H1 (cell line): ENCODE data around the gene MBD5. TPM values are rescaled to one million over a fixed set of nuclear protein-coding genes. Genes with fewer than 3 reads are reported as not detected.

Source experiments
- CTCF ChIA-PET: fragments of 300-600 bp; sonication (Branson Sonifier 250); formaldehyde crosslinking; loops from one replicate; lab custom pipeline; 2021; ENCODE audit not compliant: partially characterized antibody; lab: Charles Lee
- POLR2A ChIA-PET: fragments of 300-600 bp; sonication (Branson Sonifier 250); formaldehyde crosslinking; loops from one replicate; lab custom pipeline; 2021; ENCODE audit warnings: inconsistent platforms; ENCODE audit not compliant: partially characterized antibody; lab: Charles Lee
- DNase-seq, 2 experiments: peaks; one replicate each; pipeline versions ENCODE4 v3.0.0 to v3.0.0-alpha.2; 2010 to 2022; ENCODE audit warnings: low spot score in 2 of 2, low read depth in 1 of 2, mixed read lengths in 1 of 2
- FAIRE-seq: peaks from 2 replicates; lab custom pipeline; 2011; peaks lifted over from hg19 to GRCh38; lab: Jason Lieb, UNC
- H2AFZ ChIP-seq: 2 replicates; pipeline ENCODE4 v1.8.1; 2012; ENCODE audit warnings: low read length, inconsistent platforms
- H2AK5ac ChIP-seq: 2 replicates; pipeline ENCODE4 v1.6.1; 2013; ENCODE audit warnings: low read depth, low read length
- H2BK120ac ChIP-seq: replicated peaks from 2 replicates; pipeline ENCODE3; 2013; ENCODE audit warnings: low read depth, low read length, inconsistent platforms
- H2BK12ac ChIP-seq: 2 replicates; pipeline ENCODE4 v1.6.1; 2013; ENCODE audit warnings: low read depth, low read length
- H2BK15ac ChIP-seq: 2 replicates; pipeline ENCODE4 v1.6.1; 2013; ENCODE audit warnings: low read length
- H2BK20ac ChIP-seq: 2 replicates; pipeline ENCODE4 v1.6.1; 2013; ENCODE audit warnings: low read length
- H2BK5ac ChIP-seq: 2 replicates; pipeline ENCODE4 v1.6.1; 2013; ENCODE audit warnings: low read depth, low read length
- H3K14ac ChIP-seq: 2 replicates; pipeline ENCODE4 v1.6.1; 2013; ENCODE audit warnings: inconsistent platforms; ENCODE audit not compliant: insufficient read length
- H3K18ac ChIP-seq: 2 replicates; pipeline ENCODE4 v1.6.1; 2013; ENCODE audit warnings: low read length; ENCODE audit errors: extremely low read depth
- H3K23ac ChIP-seq: 2 replicates; pipeline ENCODE4 v1.6.1; 2013; ENCODE audit warnings: inconsistent platforms; ENCODE audit not compliant: insufficient read length
- H3K23me2 ChIP-seq: 2 replicates; pipeline ENCODE4 v1.6.1; 2013; ENCODE audit warnings: low read depth, low read length
- H3K27ac ChIP-seq: 2 replicates; pipeline ENCODE4 v1.6.1; 2011; ENCODE audit warnings: low read depth, low read length, inconsistent platforms
- H3K27me3 ChIP-seq, 4 experiments: replicated peaks in 1 of 4; 1 replicate in 1 of 4; 2 replicates in 3 of 4; pipeline versions ENCODE4 v1.6.1 to v1.8.1; 2011 to 2013; ENCODE audit warnings: low read length in 3 of 4, mild to moderate bottlenecking in 3 of 4, inconsistent platforms in 2 of 4, mixed read lengths in 2 of 4, moderate library complexity in 1 of 4; ENCODE audit not compliant: control insufficient read depth in 3 of 4, insufficient read depth in 3 of 4; ENCODE audit errors: extremely low read depth in 1 of 4
- H3K36me3 ChIP-seq, 4 experiments: 2 replicates each; pipeline versions ENCODE4 v1.6.1 to v1.8.1; 2011 to 2013; ENCODE audit warnings: mild to moderate bottlenecking in 4 of 4, low read length in 3 of 4, moderate library complexity in 2 of 4, control low read depth in 1 of 4, inconsistent platforms in 1 of 4; ENCODE audit not compliant: insufficient read depth in 4 of 4, control insufficient read depth in 2 of 4
- H3K4ac ChIP-seq: replicated peaks from 2 replicates; pipeline ENCODE3; 2013; ENCODE audit warnings: low read length, low read depth, mixed read lengths, inconsistent platforms; ENCODE audit not compliant: insufficient read length
- H3K4me1 ChIP-seq, 4 experiments: replicated peaks in 1 of 4; 1 replicate in 1 of 4; 2 replicates in 3 of 4; pipeline versions ENCODE4 v1.6.1 to v1.8.1; 2011 to 2013; ENCODE audit warnings: low read length in 3 of 4, inconsistent platforms in 2 of 4, mixed read lengths in 1 of 4; ENCODE audit not compliant: insufficient read depth in 4 of 4, control insufficient read depth in 3 of 4
- H3K4me2 ChIP-seq, 2 experiments: 2 replicates each; pipeline versions ENCODE4 v1.6.1 to v1.8.1; 2011 to 2013; ENCODE audit warnings: low read depth in 2 of 2, low read length in 2 of 2, control low read depth in 1 of 2, inconsistent platforms in 1 of 2, mild to moderate bottlenecking in 1 of 2; ENCODE audit not compliant: insufficient read depth in 1 of 2
- H3K4me3 ChIP-seq, 4 experiments: fragments of 200-600, 300-600 bp in 1 of 4; sonication (generic), shearing (Covaris generic), sonication (Bioruptor Twin) in 1 of 4; 2 replicates each; pipeline versions ENCODE4 v1.5.1 to v1.8.1; 2011 to 2016; ENCODE audit warnings: low read length in 4 of 4, low read depth in 3 of 4, control low read depth in 2 of 4, inconsistent platforms in 2 of 4, mild to moderate bottlenecking in 2 of 4, mixed read lengths in 1 of 4, moderate library complexity in 1 of 4; ENCODE audit not compliant: insufficient read depth in 2 of 4; ENCODE audit errors: extremely low read depth in 1 of 4
- H3K56ac ChIP-seq: replicated peaks from 2 replicates; pipeline ENCODE3; 2013; ENCODE audit warnings: low read depth, mild to moderate bottlenecking, mixed read lengths, low read length, inconsistent platforms; ENCODE audit not compliant: insufficient read length
- H3K79me1 ChIP-seq: 2 replicates; pipeline ENCODE4 v1.6.1; 2013; ENCODE audit warnings: low read depth, low read length, control low read depth
- H3K79me2 ChIP-seq, 2 experiments: 2 replicates each; pipeline versions ENCODE4 v1.6.1 to v1.8.1; 2012 to 2013; ENCODE audit warnings: low read length in 2 of 2, mild to moderate bottlenecking in 2 of 2, inconsistent platforms in 1 of 2; ENCODE audit not compliant: insufficient read depth in 2 of 2, control insufficient read depth in 1 of 2
- H3K9ac ChIP-seq, 4 experiments: replicated peaks in 1 of 4; 1 replicate in 1 of 4; 2 replicates in 3 of 4; pipeline versions ENCODE4 v1.6.1 to v1.8.1; 2011 to 2013; ENCODE audit warnings: low read depth in 3 of 4, low read length in 3 of 4, control low read depth in 2 of 4, mild to moderate bottlenecking in 2 of 4, moderate library complexity in 2 of 4, inconsistent platforms in 1 of 4; ENCODE audit errors: extremely low read depth in 1 of 4
- H3K9me3 ChIP-seq, 2 experiments: 2 replicates each; pipeline versions ENCODE4 v1.6.1 to v1.8.1; 2012 to 2013; ENCODE audit warnings: mild to moderate bottlenecking in 2 of 2, moderate library complexity in 2 of 2, control low read depth in 1 of 2, inconsistent platforms in 1 of 2, low read depth in 1 of 2, low read length in 1 of 2, mixed read lengths in 1 of 2; ENCODE audit not compliant: insufficient read depth in 2 of 2
- H4K20me1 ChIP-seq, 2 experiments: replicated peaks in 1 of 2; 2 replicates each; pipeline versions ENCODE3 to v1.8.1; 2011 to 2013; ENCODE audit warnings: inconsistent platforms in 2 of 2, low read length in 2 of 2, mild to moderate bottlenecking in 1 of 2; ENCODE audit not compliant: insufficient read depth in 2 of 2, control insufficient read depth in 1 of 2
- H4K5ac ChIP-seq: 2 replicates; pipeline ENCODE4 v1.6.1; 2013; ENCODE audit warnings: low read length, low read depth, mixed read lengths, inconsistent platforms; ENCODE audit not compliant: insufficient read length
- H4K8ac ChIP-seq: 2 replicates; pipeline ENCODE4 v1.8.0; 2013; ENCODE audit warnings: mild to moderate bottlenecking, moderate library complexity, low read length, inconsistent platforms; ENCODE audit not compliant: insufficient read depth; ENCODE audit errors: extremely low read depth
- H4K91ac ChIP-seq: replicated peaks from 2 replicates; pipeline ENCODE3; 2013; ENCODE audit warnings: low read length, mixed read lengths, inconsistent platforms; ENCODE audit not compliant: insufficient read length
- ATF2 ChIP-seq: IDR thresholded peaks from 2 replicates; pipeline ENCODE4 v1.6.1; 2012; ENCODE audit warnings: low read length, inconsistent platforms
- CBX5 ChIP-seq: fragments of 300-800, 300-1000 bp; sonication (generic); IDR thresholded peaks from 2 replicates; pipeline ENCODE4 v1.7.1; 2016; ENCODE audit warnings: antibody characterized with exemption, low read length, low read depth
- EP300 ChIP-seq, 2 experiments: IDR thresholded peaks; 1 replicate in 1 of 2; 2 replicates in 1 of 2; pipeline ENCODE4 v1.6.1; 2011 to 2012; ENCODE audit warnings: low read depth in 2 of 2, low read length in 2 of 2, mild to moderate bottlenecking in 2 of 2, borderline replicate concordance in 1 of 2, inconsistent platforms in 1 of 2, moderate library complexity in 1 of 2
- EZH2 ChIP-seq: fragments of 200-600 bp; sonication (generic); IDR thresholded peaks from 2 replicates; pipeline ENCODE4 v1.7.1; 2012; ENCODE audit warnings: low read depth, mild to moderate bottlenecking, moderate library complexity, low read length, inconsistent platforms; ENCODE audit not compliant: severe bottlenecking
- HDAC6 ChIP-seq: IDR thresholded peaks from one replicate; pipeline ENCODE4 v1.7.1; 2012; ENCODE audit warnings: low read depth, mild to moderate bottlenecking, inconsistent platforms, low read length, moderate library complexity
- JUND ChIP-seq: IDR thresholded peaks from 2 replicates; pipeline ENCODE4 v1.6.1; 2011; ENCODE audit warnings: mild to moderate bottlenecking, improper control_type of control experiment, low read length
- SUZ12 ChIP-seq: fragments of 200-600 bp; sonication (generic); IDR thresholded peaks from 2 replicates; pipeline ENCODE4 v1.6.1; 2012; ENCODE audit warnings: mild to moderate bottlenecking, inconsistent platforms, low read length, moderate library complexity, mixed read lengths
- WGBS, 2 experiments: shearing (Covaris generic) in 1 of 2; methylation state at CpG; one replicate each; pipeline versions ENCODE4 v1.1.6 to v1.1.7; 2013 to 2015; ENCODE audit warnings: low lambda C conversion rate in 2 of 2, mixed read lengths in 2 of 2, inconsistent platforms in 1 of 2, low coverage in 1 of 2, missing lambda C conversion rate in 1 of 2; ENCODE audit not compliant: insufficient replicate concordance in 2 of 2, insufficient coverage in 1 of 2, insufficient read length in 1 of 2; ENCODE audit errors: extremely low coverage in 1 of 2, missing lambda C conversion rate in 1 of 2; 5-methylcytosine and 5-hydroxymethylcytosine counted together
- polyA plus RNA-seq, 7 experiments: library from polyadenylated mRNA; depleted of rRNA in 3 of 7; stranded (reverse) in 5 of 7; unstranded in 2 of 7; fragments of >200 nt in 5 of 7; fragments of 200-250 nt in 2 of 7; gene quantifications; 1 replicate in 5 of 7; 2 replicates in 1 of 7; 4 replicates in 1 of 7; pipeline versions ENCODE4 v1.2.1 to v1.2.3, GENCODE V29; 2011 to 2013; ENCODE audit warnings: missing spikeins in 2 of 7, mixed read lengths in 2 of 7
- total RNA-seq: library from RNA; stranded (reverse); fragmentation: NEBNext Ultra II Directional; extraction: Animal tissue kit (Norgen Biotek cat#: 25700); gene quantifications from 2 replicates; pipeline ENCODE4 v1.2.1, GENCODE V29; 2021

Gene MBD5
- total and polyA plus RNA-seq, 2 of the 8 experiments (the other 6 are each of a cell fraction or from before 2014, with no cell fraction given): 9.7 to 29.4 TPM

DNA sequence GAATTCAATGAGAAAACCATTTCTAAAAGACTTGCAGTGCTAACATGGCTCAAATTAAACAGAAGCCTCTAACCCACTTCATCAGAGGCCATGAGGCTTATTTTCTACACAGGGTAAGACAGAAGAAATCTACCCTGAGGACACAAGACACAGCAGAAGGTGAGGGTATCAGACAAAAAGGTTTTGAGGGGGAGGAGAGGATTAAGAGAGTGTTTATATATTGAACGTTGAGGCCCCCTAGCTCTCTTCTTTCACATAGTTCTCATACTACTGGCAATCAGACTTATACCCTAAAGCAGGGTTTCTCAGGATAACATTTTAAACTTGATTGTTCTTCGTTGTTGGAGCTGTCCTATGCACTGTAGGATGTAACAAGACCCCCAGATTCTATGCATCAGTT lies 21.8 kb upstream of the MBD5 start:
- H3K27ac ChIP-seq: no peak overlapping the region
- H2AFZ ChIP-seq: no peak overlapping the region
- H3K36me3 ChIP-seq: peaks cover 0 to 6% (median 2%) of the 10 kb centered on the region in 4 experiments; a peak in 3 of 8 replicates
- DNase-seq (no peak), FAIRE-seq (no peak)
- no peak overlapping the region for H3K23ac ChIP-seq
- H3K4me1 ChIP-seq: peaks cover 0 to 7% (median 0%) of the 10 kb centered on the region in 4 experiments; a peak in 1 of 7 replicates
- no peak overlapping the region for H3K9ac ChIP-seq
- peaks cover 5% of the 10 kb centered on the region; the same call in 1 of the 2 replicates for H3K79me1 ChIP-seq
- H4K5ac ChIP-seq: no peak overlapping the region
- no peaks in the 10 kb centered on the region for H4K20me1 ChIP-seq
- peaks cover 3 to 92% of the 10 kb centered on the region in 2 experiments for H3K79me2 ChIP-seq
- no peak overlapping the region for H2BK15ac ChIP-seq
- 75% methylated on average over 2 of the region's 2 CpGs; no CpG with 5 or more reads in 1 of the 2 experiments for WGBS, 2 experiments
- H4K91ac ChIP-seq: no peak overlapping the region
- H3K4me2 ChIP-seq: no peak overlapping the region
- no peak overlapping the region for H3K14ac ChIP-seq
- no peak overlapping the region for H2AK5ac ChIP-seq
- H2BK120ac ChIP-seq: no peak overlapping the region
- no peak overlapping the region for H3K18ac ChIP-seq
- CTCF ChIA-PET: interaction anchor here (1.4 to 3.8 kb wide), 2 partner anchors 9 to 21 kb away, joined by 5 to 15 read pairs; partner anchors contain the start of genes MBD5 and ORC4
- no peak overlapping the region for H3K4me3 ChIP-seq
- H2BK5ac ChIP-seq: no peak overlapping the region
- H3K23me2 ChIP-seq: no peaks in the 10 kb centered on the region
- peaks cover 0 to 7% of the 10 kb centered on the region in 2 experiments; a peak in 2 of 4 replicates for H3K9me3 ChIP-seq
- no peak overlapping the region for H2BK20ac ChIP-seq
- no peak overlapping the region for H4K8ac ChIP-seq
- H3K4ac ChIP-seq: no peak overlapping the region
- TF ChIP-seq JUND: no peak
- TF ChIP-seq HDAC6: no peak
- TF ChIP-seq SUZ12: no peak
- no peak for TF ChIP-seq ATF2
- no peak for TF ChIP-seq EP300 (IDR thresholded peaks at IDR 0.05; ENCODE audit: borderline replicate concordance in 1 of 2, low read depth in 2 of 2, low read length in 2 of 2)
- no peak for TF ChIP-seq CBX5
- no peak for TF ChIP-seq EZH2
- H3K27me3 ChIP-seq: no peaks in the 10 kb centered on the region
- POLR2A ChIA-PET: no interaction called here
- no peak overlapping the region for H2BK12ac ChIP-seq
- H3K56ac ChIP-seq: no peak overlapping the region
